HFFc6 (cell line): ENCODE measurements around the gene TBC1D25. TPM values are rescaled to one million over a fixed set of nuclear protein-coding genes. Genes with fewer than 3 reads are reported as not detected.

Experiments used
- DNase-seq: peaks from one replicate; pipeline ENCODE4 v3.0.0-alpha.2; 2018
- H3K27ac Mint-ChIP-seq: 2 replicates; pipeline ENCODE4 v1.8.0; 2020; ENCODE audit warnings: mild to moderate bottlenecking, mixed read lengths
- H3K27me3 Mint-ChIP-seq: 2 replicates; pipeline ENCODE4 v1.8.0; 2021; ENCODE audit warnings: mild to moderate bottlenecking, moderate library complexity, mixed read lengths; ENCODE audit not compliant: insufficient read depth
- H3K36me3 Mint-ChIP-seq: 2 replicates; pipeline ENCODE4 v1.8.0; 2021; ENCODE audit warnings: low read depth, mixed read lengths
- H3K4me1 Mint-ChIP-seq: 2 replicates; pipeline ENCODE4 v1.8.0; 2020; ENCODE audit warnings: low read depth, mixed read lengths
- H3K4me3 Mint-ChIP-seq: 2 replicates; pipeline ENCODE4 v1.8.0; 2020; ENCODE audit warnings: mild to moderate bottlenecking, moderate library complexity, mixed read lengths
- H3K9me3 Mint-ChIP-seq: 2 replicates; pipeline ENCODE4 v1.8.0; 2020; ENCODE audit warnings: mild to moderate bottlenecking, mixed read lengths
- CTCF ChIP-seq: fragments of 200-600 bp; sonication (generic); IDR thresholded peaks from 2 replicates; pipeline ENCODE4 v1.5.0; 2021; ENCODE audit warnings: antibody characterized with exemption, mild to moderate bottlenecking
- total RNA-seq, 6 experiments: library from RNA; stranded (reverse); fragmentation: NEBNext Ultra II Directional; extraction: Animal tissue kit (Norgen Biotek cat#: 25700); gene quantifications; 2 replicates in 1 of 6; 3 replicates in 5 of 6; pipeline ENCODE4 v1.2.3, GENCODE V29; 2021

Gene TBC1D25
- total RNA-seq, 6 experiments from 2014 or later: 13.0 to 15.3 (median 13.8) TPM

GRCh38 chrX:48576108-48576507 lies 36.6 kb downstream of the TBC1D25 start:
- Mint-ChIP-seq H3K4me3 (peak overlapping the region; percentile 94), H3K36me3 (peaks cover 41% of the 10 kb centered on the region), H3K27ac (peak overlapping the region; percentile 100), H3K4me1 (peaks cover 30% of the 10 kb centered on the region), H3K9me3 (no peaks in the 10 kb centered on the region), H3K27me3 (peaks cover 5% of the 10 kb centered on the region)
- no peak for DNase-seq
- TF ChIP-seq CTCF: no peak

- no peak overlapping the region; the same call in 1 of the 2 replicates for H3K4me3 Mint-ChIP-seq
- H3K27ac Mint-ChIP-seq: peak overlapping the region; percentile 58
- H3K27me3 Mint-ChIP-seq: peaks cover 5% of the 10 kb centered on the region
- peaks cover 41% of the 10 kb centered on the region for H3K36me3 Mint-ChIP-seq
- H3K9me3 Mint-ChIP-seq: no peaks in the 10 kb centered on the region
- no peak for TF ChIP-seq CTCF
- DNase-seq: no peak
- peaks cover 33% of the 10 kb centered on the region for H3K4me1 Mint-ChIP-seq
Observed at GRCh38 chrX:48578661-48579128, 39.2 kb downstream of the TBC1D25 start.

- DNase-seq: no peak
- Mint-ChIP-seq H3K36me3 (peaks cover 41% of the 10 kb centered on the region), H3K9me3 (no peaks in the 10 kb centered on the region), H3K4me3 (no peak overlapping the region; the same call in 1 of the 2 replicates), H3K4me1 (peaks cover 29% of the 10 kb centered on the region), H3K27ac (peak overlapping the region; percentile 58), H3K27me3 (peaks cover 5% of the 10 kb centered on the region)
- no peak for TF ChIP-seq CTCF
Observed at GRCh38 chrX:48579259-48579658, 39.7 kb downstream of the TBC1D25 start.

GRCh38 chrX:48580662-48581061 lies 41.1 kb downstream of the TBC1D25 start:
- Mint-ChIP-seq H3K27me3 (peaks cover 2% of the 10 kb centered on the region), H3K27ac (no peak overlapping the region), H3K4me1 (peaks cover 25% of the 10 kb centered on the region), H3K36me3 (peaks cover 28% of the 10 kb centered on the region), H3K4me3 (no peak overlapping the region), H3K9me3 (no peaks in the 10 kb centered on the region)
- no peak for TF ChIP-seq CTCF
- DNase-seq: no peak

GRCh38 chrX:48584698-48585097 lies 45.2 kb downstream of the TBC1D25 start:
- no peak overlapping the region for H3K4me3 Mint-ChIP-seq
- peaks cover 2% of the 10 kb centered on the region for H3K27me3 Mint-ChIP-seq
- no peak overlapping the region for H3K27ac Mint-ChIP-seq
- no peaks in the 10 kb centered on the region for H3K9me3 Mint-ChIP-seq
- peaks cover 4% of the 10 kb centered on the region for H3K36me3 Mint-ChIP-seq
- peaks cover 11% of the 10 kb centered on the region for H3K4me1 Mint-ChIP-seq
- no peak for TF ChIP-seq CTCF
- DNase-seq: no peak
